Activated naive CD4-positive, alpha-beta T cell (primary cell): Measurements from ENCODE around the gene PTP4A1.
A peak's percentile ranks its signal among the peaks of the same experiment; 100 is the strongest.
"Not testable (repeated sequence)": the region's sequence is repeated elsewhere in the genome, so short reads cannot be mapped to it uniquely, and the experiment has no call there.

Experiments
- DNase-seq, 4 experiments: peaks; one replicate each; lab custom pipeline; 2025; lab: John Stamatoyannopoulos, UW

PTP4A1 gene

GRCh38 chr6:63582579-63583231, 10.4 kb downstream of the PTP4A1 start:
- DNase-seq: no peak

DNA sequence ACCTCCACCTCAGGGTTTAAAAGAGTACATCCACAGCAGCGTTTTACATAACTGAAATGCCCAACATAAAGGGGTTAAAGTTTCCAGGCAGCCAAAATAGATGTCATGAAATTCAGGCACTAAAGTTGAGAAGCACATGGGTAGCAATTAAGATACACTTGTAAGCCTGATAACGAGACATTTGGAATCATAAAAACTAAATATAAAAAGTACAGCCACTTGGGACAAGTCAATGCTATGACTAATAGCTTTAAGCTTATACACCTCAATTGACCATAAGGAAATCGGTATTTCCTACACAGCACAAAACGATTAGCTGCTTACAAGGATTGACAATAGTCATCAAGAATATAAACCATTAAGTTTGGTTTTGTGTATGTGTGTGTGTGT, 11.8 kb downstream of the PTP4A1 start:
- DNase-seq: no peak

DNA sequence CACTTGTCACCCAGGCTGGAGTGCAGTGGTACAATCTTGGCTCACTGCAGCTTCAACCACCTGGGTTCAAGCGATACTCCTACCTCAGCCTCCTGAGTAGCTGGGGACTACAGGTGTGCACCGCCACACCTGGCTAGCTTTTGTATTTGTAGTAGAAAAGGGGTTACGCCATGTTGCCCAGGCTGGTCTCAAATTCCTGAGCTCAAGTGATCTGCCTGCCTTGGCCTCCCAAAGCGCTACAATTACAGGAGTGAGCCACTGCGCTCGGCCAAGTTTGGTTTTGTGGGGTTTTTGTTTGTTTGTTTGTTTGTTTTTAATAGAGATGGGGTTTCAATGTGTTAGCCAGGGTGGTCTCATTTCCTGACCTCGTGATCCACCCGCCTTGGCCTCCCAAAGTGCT, 12.3 kb downstream of the PTP4A1 start:
- DNase-seq: no peak

GRCh38 chr6:63585652-63586051, 13.4 kb downstream of the PTP4A1 start:
- not testable (repeated sequence) for DNase-seq

- no peak for DNase-seq
These were observed 17.7 kb downstream of the PTP4A1 start for GRCh38 chr6:63589952-63590411.

- DNase-seq: no peak
These were observed 20.6 kb downstream of the PTP4A1 start for GRCh38 chr6:63592886-63593285.

DNA sequence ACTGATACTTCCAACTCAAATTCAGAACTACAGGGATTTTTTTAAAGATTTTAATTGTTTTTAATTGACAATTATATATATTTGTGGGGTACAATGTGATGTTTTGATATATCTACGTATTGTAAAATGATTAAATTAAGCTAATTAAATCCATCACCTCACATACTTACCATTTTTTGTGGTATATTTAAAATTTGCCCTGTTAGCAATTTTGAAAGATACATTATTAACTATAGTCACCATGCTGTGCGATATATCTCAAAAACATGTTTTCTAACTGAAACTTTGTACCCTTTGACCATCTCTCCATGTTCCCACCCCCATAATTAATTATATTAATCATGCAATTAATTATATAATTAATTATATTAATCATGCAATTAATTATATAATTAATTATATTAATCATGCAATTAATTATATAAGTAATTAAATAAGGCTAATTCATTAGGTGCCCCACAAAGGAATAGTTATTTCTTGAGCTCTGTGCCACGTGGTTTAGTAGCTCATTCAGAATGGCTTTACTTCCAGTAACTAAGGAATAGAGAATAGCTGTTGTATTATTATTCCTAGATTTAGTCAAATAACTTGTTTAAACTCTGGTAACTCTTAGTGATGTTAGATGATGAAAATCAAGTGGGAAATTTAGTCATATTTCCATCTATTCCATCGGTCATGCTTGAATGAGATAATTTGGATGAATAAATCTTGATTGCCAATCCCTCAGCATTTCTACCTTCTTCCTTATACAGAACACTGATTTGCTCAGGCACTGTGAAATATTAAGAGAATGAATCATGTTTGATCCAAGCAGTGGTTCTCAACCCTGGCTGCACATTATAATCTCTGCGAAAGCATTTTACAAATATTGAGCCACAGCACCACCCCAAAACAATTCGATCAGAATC, 25.1 kb downstream of the PTP4A1 start:
- DNase-seq: no peak

DNA sequence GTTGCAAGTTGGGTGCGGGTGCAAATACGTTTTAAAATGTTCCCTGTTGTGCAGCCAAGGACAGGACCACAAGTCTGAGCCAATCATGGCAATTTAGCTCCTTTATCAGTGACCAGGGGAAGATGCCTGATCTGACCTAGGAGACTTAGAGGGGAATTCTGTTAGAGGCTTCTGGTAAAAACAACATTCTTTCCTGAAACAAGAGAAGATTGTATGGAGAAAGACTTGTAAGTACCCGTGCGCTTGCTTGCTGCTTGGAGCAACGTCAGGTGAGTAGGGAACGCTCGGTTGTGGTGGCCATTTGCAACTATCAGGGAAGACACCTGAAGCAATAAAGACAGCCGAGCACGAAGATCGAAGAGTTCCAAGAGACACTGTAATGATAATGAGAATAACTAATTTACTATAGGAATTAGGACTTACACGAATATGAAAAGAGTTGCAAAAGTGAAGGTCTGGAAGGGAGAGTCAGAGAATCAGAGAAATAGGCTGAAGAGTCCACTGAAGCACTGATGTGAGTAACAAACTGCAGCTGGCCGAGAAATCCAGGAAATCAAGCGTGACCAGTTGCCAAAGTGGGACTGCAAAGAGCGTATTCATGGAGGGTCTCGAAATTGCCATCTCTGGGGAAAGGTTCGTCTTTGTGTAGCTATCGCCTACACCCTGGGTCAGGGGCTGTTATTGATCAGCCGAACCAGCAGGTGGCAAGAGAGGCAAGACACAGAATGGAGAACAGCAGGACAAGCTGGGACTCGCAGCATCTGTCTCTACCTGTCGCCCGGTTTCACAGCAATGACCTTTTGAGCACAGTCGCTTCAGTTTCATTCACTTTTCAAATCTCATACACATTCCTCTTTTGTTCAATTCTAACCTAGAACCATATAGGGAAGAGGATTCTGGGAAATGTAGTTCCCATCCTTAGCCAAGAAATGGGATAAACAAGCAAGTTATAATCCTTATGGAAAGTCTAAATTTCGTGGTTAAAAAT, 26.1 kb downstream of the PTP4A1 start:
- peak in 3 of 4 experiments; percentile 20 to 55 (median 34) for DNase-seq

DNA sequence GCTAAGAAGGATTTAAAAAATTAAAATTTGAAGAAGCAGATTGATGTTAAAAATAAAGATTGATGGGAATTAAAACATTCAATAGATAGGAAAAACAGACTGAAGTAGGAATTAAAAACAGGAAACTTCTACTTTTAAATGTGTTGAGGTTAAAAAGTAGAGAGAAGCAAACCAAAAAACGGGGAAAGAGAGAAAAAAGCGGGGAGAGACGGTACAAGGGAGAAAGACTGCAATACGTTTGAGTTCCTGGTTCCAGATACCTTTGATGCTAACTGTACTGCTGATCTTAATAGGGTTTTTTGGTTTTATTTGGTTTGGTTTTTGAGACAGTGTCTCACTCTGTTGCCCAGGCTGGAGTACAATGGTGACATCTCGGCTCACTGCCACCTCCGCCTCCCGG, 27.0 kb downstream of the PTP4A1 start:
- no peak for DNase-seq

DNA sequence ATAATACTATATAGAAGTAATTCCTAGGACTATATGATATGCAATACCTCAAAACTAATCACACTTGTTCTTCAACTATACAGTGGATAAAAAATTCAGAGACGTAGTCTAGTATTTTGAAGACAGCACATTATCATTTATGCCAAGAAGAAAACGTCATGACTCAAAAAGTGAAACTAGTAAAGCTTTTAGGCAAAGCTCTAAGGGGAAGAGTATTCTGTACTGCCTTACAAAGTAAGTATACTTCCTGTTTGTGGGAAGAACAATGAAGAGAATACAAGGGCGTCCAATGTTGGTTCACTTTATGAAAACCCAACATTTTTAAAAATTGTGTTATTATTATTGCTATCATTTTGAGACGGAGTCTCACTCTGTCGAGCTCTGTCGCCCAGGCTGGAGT, 27.9 kb downstream of the PTP4A1 start:
- no peak for DNase-seq

GRCh38 chr6:63609231-63609630, 37.0 kb downstream of the PTP4A1 start:
- no peak for DNase-seq

DNA sequence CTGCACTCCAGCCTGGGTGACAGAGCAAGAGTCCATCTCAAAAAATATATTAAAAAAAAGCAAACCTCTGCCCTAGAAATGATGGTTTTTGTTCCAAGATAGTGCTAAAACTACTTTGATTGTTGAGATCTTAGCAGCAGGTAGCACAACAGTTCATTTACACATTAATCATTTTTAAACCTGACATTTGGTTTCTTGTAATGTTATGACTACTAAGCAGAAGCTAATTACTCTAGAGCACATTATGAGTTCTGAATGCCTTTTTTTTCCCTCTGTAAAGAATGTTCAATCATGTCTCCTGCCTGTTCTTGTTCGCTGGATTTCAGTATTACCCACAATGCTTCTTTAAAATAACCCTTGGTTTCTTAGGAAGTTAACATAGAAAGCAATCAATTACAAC, 38.7 kb downstream of the PTP4A1 start:
- no peak for DNase-seq

DNA sequence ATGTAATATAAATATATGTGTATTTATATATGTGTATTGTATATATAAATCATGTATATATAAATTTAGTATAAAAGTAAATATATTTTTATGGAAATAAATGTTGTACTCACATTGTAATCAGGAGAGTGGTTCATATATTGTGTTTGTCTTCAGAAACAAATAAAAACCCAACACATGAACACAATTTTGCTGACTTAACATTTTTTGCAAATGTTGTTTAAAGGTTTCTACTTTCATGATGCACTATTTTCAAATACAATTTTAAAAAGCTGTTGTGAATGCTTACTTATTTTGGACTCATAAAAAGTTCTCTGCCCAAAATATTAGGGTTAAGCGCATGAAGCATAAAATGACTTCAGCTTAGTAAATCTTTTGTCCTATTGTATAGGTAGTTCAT, 39.3 kb downstream of the PTP4A1 start:
- DNase-seq: no peak

DNA sequence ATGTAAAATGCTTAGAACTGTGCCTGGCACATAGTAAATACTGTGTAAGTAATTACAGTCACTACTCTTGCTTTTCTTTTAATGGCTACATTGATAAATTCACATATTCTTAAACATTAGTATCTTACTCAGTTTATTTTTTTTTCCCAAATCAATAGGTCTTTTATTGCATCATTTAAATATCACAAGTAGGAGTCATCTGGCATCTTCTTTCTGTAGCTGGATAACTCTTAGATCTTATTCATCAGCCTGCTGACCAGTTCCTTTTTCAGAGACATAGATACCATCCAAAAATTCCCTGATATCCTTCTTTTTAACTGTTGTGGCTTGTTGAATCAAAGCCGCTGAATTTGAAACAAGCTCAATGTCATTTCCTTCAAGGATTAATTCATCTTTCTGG, 43.3 kb downstream of the PTP4A1 start:
- no peak for DNase-seq
